Globus pallidus (tissue), 1 donor: ENCODE data around the gene ADARB2.

Source experiments
- DNase-seq: peaks from one replicate; pipeline ENCODE4 v3.0.0-alpha.2; 2015; ENCODE audit warnings: low spot score

Gene ADARB2

DNA sequence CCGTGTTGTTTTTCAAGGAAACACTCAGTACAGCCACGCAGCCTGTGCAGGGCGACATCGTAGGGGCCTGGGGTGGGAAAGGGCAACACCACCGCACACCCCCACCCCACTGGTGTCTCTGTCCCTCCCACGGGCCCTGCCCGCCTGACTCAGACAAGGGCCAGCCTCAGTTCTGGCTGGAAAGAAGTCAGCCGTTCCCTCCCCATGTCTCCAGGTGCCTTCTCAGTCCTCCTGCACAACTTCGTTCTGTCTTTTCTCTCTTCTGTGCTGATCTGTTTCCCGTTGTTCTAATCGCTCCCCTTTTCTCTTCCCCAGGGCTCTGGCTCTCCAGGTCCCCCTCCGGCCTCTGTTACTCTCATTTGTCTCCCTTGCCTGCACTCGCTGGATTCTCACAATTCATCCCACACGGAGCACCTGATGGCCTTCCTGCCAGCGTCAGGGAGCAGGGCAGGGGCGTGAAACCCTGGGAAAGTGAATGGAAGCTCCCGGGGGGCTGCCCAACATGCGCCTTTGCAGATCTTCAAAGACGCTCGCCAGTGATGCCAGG, 583.4 kb downstream of the ADARB2 start:
- DNase-seq = no peak

DNA sequence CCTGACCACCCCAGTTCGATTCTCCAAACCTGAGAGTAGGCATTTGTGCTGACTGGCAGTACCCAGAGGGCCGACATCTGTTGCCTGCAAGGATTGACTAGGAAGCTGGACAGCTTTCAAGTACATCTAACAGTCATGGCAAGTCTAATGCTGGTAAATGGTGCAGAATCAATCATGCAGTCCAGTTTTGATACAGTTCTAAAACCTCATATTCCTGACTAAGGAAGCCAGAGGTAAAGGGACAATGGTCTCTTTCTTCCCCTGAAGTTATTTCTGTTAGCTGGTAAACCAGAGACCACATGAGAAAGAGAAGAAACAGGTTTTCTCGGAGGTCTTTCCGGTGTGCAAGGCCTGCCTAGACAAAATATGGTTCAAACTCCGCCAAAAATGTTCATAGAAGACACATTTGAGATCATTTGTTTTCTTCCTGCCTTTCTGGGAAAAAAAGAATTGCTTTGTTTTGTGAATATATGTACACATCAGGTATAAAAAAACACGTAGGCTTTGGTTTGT, 584.0 kb downstream of the ADARB2 start:
- DNase-seq = no peak

DNA sequence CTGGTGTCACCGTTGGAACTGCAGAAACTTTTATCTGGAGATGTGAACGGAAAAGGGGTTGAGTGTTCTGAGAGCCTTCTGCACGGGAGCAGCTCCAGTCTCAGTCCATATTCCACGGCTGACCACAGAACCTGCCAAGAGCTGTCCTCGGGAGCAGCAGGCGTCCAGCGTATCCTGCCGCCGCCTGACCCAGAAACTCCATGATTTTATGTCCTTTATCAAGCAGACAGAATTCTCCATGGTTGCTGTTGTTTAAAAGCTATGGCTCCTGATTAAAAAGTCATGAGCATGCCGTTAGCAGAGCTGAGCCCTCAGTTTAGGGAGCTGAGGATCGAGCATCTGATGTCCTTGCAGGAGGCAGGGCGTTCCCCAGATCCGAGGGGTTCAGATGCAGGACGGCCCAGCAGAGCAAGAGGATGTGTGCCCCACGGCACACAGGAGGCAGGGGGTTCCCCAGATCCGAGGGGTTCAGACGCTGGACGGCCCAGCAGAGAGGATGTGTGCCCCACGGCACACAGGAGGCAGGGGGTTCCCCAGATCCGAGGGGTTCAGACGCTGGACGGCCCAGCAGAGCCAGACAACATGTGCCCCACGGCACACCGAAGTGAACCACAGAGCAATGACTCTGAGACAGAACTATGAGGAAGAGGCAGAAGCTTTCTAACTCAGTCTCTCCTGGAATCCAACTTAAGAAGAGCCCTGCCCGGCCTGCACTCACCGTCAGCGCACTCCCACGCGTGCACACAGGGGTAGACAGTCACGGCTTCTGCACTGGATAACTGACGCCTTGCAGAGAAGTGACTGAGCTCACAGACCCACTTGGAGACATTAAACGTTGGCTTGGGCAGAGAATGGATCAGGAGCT, 584.7 kb downstream of the ADARB2 start:
- no peak for DNase-seq

DNA sequence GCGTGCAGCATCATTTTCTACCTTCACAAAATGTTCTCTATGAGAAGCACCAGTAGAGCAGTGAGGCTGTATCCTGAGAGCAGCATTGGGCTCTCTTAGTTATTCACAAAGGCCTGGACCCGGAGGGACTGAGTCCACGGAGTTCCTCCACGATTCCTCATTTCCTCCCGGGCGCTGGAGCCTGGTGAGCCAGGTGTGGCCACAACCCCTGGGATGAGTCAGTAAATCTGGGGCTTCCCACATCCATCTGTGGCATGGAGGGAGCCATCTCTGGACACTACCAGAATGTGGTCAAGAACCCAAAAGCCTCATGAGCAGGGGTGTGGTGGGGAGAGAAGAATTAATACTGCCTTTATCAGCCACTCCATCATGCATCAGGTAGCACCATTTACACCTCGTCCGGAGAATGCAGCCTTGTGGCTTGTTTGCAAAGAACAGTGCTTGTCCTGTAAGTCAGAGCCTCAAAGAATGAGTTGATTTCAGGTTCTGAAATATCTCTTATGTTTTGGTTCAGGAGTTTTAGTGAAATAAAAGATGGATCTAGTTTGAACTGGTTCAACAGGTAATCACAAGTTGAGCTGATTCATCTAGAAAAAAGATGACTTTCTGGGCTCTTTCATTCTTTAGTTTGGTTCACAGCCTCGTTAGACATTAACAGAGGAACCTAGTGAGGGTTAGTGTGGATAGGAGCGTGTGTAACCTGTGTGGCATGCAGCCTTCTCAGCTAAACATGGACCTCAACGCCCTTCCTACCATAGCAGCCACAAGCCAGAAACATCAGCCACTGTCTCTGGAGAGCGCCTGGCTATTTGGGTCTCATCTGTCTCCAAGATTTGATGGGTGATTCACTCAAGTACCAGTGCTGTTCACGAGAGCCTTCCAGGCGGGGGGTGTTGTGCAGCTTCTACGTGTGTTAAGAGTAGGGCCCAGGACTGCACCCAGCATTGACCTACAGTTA, 586.0 kb downstream of the ADARB2 start:
- no peak for DNase-seq

DNA sequence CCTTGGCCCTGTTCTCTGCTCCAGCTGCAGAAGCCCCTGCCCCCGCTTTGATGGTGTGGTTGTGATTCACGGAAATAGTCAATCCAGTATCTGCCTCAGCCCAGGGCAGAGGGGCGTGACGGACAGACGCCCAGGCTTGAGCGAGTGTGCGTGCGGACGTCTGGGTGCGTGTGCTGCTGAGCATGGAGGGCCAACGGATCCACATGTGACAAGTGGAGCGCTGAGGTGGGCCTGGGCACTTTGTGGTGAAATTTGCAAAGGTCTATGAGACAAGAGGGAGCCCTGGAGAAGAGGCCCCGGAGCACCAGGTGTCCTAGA, 586.7 kb downstream of the ADARB2 start:
- DNase-seq = no peak

DNA sequence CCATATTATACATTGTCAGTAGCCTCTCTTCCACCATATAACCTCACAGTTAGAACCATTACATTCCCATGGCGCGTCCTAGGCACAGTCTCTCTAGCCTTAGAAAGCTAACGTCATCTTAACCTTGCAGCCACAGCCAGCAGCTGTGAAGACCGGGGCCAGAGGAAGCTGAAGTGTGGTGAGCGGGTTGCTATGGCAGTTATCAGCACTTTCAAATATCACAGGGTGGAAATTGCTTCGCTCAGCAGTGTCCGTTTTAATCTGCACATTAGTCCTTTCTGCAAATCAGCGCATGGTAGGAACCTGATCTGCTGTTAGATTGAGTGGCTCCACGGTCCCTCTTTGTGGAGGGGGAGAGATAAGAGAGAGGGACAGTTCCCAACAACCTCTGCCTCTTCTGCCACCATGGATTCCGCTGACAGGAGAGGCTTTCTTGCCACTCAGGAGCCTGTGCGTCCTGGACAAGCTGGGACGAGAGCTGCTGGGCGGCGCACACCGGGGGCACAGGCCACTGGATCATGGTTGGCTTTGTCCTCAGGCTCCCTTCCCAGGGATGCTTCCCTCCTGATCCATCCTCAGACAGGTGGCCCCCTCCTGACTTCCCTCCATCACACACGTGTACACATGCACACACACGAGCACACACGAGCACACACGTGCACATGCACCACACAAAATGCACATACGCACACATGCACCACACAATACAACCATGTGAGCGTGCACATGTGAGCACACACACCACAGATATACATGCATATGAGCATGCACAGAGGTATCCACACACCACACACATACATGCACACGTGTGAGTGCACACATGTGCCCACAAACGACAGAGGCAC, 587.3 kb downstream of the ADARB2 start:
- DNase-seq = no peak

DNA sequence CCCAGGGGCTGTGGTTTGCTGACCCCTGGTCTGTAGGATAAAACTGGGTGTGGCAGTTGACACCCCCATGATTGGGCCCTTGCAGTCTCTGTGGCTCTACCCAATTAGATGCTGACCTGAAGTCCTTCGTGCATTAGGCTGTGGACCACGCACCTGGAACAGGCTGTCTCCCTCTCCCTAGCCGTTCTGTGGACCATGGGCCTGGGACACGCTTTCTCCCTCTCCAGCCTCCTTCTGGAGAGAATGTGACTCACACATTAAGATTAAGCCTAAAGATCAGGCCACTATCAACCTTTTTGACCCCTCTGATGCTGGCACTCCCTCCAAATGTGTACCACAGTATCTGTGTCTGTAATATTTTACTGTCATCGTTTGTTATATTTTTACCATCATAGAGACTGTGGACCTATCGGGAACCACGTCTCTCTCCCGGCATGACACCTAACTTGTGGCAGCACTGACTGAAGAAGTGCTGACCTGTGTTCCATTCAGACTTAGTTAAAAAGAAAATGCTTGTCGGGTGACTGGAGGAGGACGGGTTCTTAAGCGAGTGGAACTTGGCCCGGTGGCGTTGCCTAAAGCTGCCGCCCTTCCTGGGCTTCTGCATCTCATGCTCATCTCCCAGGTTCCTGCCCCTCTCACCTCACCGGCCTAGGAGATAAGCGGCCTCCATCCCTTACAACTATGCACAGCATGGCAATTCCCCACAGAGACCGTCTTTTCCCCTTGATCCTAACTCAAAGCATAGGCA, 588.3 kb downstream of the ADARB2 start:
- no peak for DNase-seq

DNA sequence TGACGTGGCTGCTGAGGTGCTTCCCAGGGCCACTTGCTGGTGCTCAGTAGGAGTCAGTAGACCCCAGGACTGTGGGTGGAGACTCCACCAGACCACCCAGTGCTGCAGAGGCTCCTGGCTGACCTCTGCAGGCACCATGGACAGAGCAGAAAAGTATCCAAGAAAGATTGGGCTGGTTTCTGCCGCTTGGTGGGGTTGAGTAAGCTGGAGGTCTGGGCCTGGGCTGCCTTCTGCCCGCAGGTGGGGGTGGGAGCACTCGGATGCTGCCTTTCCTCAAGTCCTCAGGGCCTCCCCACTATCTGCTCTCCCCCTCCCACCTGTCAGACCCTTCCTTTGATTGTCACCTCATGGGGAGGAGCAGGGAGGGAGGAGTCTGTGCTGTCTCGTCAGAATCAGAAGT, 589.5 kb downstream of the ADARB2 start:
- DNase-seq = no peak

DNA sequence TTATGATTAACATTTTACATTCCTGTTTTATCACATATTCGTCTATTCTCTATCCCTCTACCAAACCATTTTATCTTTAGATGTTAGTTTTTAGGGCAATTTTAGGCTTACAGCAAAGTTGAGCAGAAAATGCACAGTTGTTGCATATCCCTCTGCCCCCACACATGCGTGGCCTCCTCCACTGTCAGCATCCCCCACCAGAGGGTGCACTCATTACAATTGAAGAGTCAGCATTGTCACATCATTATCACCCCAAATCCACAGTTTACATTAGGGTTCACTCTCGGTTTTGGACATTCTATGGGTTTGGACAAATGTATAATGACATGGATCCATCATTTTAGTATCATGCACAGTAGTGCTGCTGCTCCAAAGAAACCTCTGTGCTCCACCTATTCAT, 594.7 kb downstream of the ADARB2 start:
- peak; percentile 37 for DNase-seq

DNA sequence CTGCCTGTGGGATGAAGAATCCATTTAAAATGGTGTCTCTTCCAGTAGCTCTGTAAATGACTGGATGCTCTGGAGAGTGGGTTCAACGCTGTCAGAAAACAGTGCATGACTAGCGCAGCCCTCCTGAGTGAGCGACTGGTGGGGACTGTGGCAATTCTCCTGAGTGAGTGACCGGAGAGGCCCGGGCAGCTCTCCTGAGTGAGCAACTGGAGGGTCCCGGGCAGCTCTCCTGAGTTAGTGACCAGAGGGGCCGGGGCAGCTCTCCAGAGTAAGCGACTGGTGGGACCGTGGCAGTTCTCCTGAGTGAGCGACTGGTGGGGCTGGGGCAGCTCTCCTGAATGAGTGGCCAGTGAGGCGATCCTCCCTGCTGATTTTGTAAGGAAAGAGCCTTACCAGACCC, 595.6 kb downstream of the ADARB2 start:
- DNase-seq = no peak

DNA sequence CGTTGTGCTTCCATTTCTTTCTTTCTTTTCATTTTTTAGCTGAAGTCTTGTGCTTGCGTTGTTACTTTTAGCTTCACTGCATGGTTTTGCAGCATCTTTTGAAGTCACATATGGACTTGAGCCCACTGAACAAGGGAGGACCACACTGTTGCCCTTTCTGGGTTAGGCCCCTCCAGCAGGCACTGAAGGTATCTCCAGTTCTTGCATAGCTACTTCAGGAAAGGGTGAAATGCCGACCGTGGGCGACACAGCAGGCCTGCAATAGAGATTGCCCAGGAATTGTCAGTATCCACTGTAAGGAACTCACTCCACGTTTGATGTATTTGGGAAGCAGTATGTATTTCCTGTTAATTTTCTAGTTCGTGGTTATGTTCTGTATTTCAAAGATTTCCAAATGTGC, 596.1 kb downstream of the ADARB2 start:
- no peak for DNase-seq

DNA sequence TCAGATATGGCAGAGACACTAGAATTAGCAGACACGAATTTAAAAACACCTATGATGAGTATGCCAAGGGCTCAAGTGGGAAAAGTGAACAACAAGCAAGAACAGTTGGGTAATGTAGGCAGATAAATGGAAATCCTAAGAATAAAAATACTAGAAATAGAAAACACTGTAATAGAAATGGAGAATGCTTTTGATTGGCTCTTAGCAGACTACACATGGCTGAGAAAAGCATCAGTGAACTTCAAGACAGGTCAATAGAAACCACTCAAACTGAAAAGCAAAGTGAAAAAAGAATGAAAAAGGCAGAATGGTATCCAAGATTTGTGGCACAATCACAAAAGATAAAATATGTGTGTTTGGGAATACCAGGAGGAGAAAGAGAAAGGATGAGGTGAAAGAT, 598.8 kb downstream of the ADARB2 start:
- no peak for DNase-seq

DNA sequence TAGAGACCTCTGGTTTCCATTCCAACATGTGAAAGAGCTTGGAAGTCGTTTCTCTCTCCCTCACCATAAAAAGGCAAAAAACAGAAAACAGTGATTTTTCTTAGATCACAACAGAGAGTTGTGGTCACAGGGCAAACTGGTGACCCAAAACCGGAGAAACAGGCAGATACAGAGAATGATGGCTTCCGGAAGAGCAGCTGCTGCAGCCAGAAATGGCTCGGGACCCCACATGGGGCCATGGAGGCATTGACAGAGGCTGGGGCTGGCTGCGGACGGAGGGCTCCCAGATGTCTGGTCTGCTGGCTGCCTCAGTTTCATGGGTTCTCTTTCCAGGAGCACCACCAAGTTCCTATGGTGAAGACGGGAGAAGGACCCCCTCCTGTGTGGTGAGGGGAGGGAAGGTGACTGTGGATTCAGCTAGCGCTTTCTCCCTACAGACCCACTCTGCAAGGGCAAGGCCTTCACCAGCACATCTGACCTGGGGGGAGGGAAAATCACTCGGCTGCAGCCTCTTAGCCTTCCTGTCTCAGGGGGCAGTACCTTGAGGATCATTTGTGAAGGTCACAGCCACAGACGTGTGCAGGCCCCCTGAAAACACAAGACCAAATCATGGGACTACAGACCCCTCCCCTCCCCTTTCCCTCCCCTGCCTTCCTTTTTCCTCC, 599.7 kb downstream of the ADARB2 start:
- no peak for DNase-seq

DNA sequence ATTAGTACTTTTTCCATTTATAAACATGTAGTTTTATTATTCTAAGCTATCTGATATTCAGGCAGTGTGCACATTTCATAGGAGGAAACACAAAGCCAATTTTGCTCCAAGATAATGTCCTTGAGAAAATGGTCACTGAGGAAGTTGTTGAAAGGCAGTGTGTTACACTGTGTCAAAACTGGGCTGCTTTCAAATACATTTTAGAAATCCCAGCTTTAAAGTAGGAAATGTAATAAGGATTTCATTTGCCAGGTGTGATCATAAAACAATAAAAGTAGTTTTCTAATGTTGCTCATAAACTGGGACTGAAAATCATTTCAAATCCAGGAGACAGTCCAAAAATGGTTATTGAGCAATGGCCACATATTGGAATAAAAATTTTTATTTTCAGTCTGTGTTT, 601.1 kb downstream of the ADARB2 start:
- DNase-seq = no peak

DNA sequence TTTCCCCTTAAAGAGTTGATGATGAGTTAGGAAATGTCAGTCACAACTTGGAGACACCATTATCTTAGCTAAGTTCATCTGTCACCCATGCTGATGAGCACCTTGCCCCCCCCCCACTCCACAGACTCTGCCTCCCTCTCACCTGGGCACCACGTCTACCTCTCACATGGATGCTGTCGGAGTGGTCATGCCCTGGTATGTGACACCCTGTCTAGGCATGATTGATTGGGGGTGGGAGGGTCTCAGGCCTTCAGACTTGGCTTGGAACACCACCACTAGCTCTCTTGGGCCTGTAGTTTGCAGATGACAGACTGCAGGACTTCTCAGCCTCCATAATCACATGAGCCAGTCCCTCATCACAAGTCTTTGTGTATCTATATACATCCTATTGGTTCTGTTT, 603.2 kb downstream of the ADARB2 start:
- no peak for DNase-seq

DNA sequence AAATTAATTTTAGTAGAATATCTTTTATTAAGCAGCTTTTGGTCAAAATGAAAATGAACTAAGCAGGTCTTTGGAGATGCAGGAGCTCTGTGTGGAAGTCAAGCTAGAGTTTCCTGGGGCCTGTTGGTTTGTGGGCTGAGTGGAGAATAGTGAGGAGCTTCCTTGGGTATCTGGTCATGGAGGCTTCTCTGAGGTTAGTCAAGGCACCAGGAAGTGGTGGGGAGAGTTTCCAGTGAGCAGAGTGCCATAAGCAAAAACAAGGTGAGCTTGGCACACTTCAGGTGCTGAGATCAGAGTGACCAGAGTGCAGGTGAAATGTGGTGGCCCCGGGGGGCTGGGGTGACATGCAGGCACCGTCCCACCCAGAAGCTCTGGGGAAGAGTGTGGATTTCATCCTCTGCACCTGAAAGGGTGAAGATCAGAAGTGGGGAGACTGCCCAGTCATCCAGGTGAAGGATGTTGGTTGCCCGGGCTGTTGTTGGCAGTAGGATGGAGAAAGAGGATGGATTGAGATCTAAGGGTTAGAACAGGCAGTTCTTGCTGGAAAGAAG, 603.8 kb downstream of the ADARB2 start:
- no peak for DNase-seq

DNA sequence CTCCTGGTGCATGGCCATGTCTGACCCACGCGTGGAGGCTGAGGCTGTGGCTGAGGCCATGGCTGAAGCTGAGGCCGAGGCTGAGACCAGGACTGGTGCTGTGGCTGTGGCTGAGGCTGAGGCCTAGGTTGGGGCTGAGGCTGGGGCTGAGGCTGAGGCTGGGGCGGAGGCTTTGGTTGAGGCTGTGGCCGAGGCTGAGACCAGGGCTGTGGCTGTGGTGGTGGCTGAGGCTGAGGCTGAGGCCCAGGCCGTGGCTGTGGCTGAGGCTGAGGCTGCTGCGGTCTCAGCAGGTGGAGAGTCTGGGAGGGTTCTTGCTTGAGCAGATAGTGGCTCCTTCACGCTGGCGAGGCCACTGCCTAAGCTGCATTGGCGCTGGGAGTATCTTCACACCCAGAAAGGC, 604.7 kb downstream of the ADARB2 start:
- DNase-seq = no peak

DNA sequence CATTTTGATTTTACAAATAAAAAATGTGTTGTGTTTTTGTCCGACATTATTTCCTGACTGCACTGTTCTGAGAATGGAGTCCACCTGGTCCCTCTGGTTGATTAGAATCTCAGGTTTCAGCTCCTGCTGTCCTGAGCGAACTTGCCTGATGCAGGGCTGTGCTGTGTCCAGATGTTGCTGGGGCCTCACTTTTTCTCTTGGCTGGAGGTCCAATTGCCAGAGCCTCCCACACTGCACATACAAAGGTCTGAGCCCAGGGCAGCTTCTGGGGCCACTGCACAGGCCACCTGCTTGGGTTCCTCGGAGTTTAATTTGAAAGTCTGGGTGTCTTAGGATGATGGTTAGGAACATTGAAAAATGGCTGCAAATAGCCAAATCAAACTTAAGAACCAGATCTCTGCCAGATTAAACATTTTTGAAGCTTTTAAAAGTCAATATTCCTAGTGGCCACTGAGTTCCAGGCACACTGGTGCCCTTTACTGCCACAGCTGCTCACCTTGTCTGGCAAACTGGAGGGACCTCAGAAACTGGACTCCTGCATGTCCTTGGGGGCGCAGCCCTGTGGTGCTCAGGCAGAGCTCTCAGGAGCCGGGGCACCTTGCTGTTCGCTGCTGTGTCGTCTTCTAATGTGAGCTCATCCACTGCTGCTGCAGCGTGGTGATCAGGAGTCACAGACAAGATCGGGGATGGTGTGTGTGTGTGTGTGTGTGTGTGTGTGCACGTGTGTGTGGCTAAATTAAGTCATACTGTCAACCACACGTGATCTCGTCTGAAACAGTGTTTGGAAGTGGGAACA, 606.1 kb downstream of the ADARB2 start:
- DNase-seq = no peak

DNA sequence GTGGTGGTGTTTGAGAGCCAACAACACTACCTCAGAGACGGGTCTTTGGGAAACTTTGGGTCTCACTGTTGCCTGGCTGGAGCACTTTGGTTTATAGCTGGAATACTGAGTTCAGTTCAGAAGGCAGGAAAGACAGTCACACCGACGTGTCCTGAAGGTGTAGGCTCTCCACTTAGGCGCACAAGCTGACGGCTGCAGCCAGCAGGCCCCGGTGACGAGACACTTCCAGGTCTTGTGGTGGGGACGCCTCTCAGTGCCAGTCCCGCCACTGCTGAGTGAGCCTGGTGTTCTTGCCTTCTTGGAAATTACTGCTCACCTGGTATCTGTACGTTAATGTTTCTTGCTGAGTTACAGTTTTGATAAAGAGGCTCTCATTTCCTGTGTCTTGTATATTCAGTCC, 607.1 kb downstream of the ADARB2 start:
- DNase-seq = no peak
